Astrocyte (in vitro differentiated cells and primary cell): Measurements from ENCODE around the gene SLC43A2. TPM values are rescaled to one million over a fixed set of nuclear protein-coding genes. Genes with fewer than 3 reads are reported as not detected.
A peak's percentile ranks its signal among the peaks of the same experiment; 100 is the strongest.

Experiments
- DNase-seq: peaks from one replicate; pipeline ENCODE4 v3.0.0-alpha.2; 2010; ENCODE audit warnings: low read depth
- FAIRE-seq: peaks from 2 replicates; lab custom pipeline; 2011; peaks lifted over from hg19 to GRCh38; lab: Jason Lieb, UNC
- H2AFZ ChIP-seq: 2 replicates; pipeline ENCODE4 v1.6.0; 2012; ENCODE audit warnings: low read depth, low read length, inconsistent platforms
- H3K27ac ChIP-seq: 2 replicates; pipeline ENCODE4 v1.5.1; 2011; ENCODE audit warnings: low read depth, low read length, inconsistent platforms
- H3K27me3 ChIP-seq: 2 replicates; pipeline ENCODE4 v1.6.0; 2011; ENCODE audit warnings: low read length, inconsistent platforms; ENCODE audit not compliant: insufficient read depth
- H3K36me3 ChIP-seq: 2 replicates; pipeline ENCODE4 v1.5.1; 2011; ENCODE audit warnings: low read length, inconsistent platforms; ENCODE audit not compliant: insufficient read depth
- H3K4me1 ChIP-seq: 2 replicates; pipeline ENCODE4 v1.5.1; 2011; ENCODE audit warnings: low read length, inconsistent platforms; ENCODE audit not compliant: insufficient read depth
- H3K4me2 ChIP-seq: 2 replicates; pipeline ENCODE4 v1.6.0; 2012; ENCODE audit warnings: low read length, inconsistent platforms
- H3K4me3 ChIP-seq: 2 replicates; pipeline ENCODE4 v1.5.1; 2011; ENCODE audit warnings: low read depth, mild to moderate bottlenecking, low read length, inconsistent platforms; ENCODE audit not compliant: insufficient read depth
- H3K79me2 ChIP-seq: 2 replicates; pipeline ENCODE4 v1.6.0; 2012; ENCODE audit warnings: mild to moderate bottlenecking, low read length, inconsistent platforms; ENCODE audit not compliant: insufficient read depth
- H3K9ac ChIP-seq: 2 replicates; pipeline ENCODE4 v1.6.0; 2012; ENCODE audit warnings: mild to moderate bottlenecking, low read length, inconsistent platforms
- H3K9me3 ChIP-seq: 2 replicates; pipeline ENCODE4 v1.5.1; 2012; ENCODE audit warnings: low read depth, mild to moderate bottlenecking, low read length, inconsistent platforms; ENCODE audit not compliant: insufficient read depth
- H4K20me1 ChIP-seq: 2 replicates; pipeline ENCODE4 v1.6.0; 2012; ENCODE audit warnings: low read length, inconsistent platforms; ENCODE audit not compliant: insufficient read depth
- H3K27ac Mint-ChIP-seq: one replicate; pipeline ENCODE4 v1.8.0; 2021; ENCODE audit warnings: mild to moderate bottlenecking, mixed read lengths; ENCODE audit not compliant: unreplicated experiment
- H3K27me3 Mint-ChIP-seq: one replicate; pipeline ENCODE4 v1.8.0; 2021; ENCODE audit warnings: low read depth, mixed read lengths; ENCODE audit not compliant: unreplicated experiment
- H3K36me3 Mint-ChIP-seq: one replicate; pipeline ENCODE4 v1.8.0; 2021; ENCODE audit warnings: low read depth, mixed read lengths; ENCODE audit not compliant: unreplicated experiment
- H3K4me1 Mint-ChIP-seq: one replicate; pipeline ENCODE4 v1.8.0; 2021; ENCODE audit warnings: low read depth, mixed read lengths; ENCODE audit not compliant: unreplicated experiment
- H3K4me3 Mint-ChIP-seq: one replicate; pipeline ENCODE4 v1.8.0; 2021; ENCODE audit warnings: mild to moderate bottlenecking, moderate library complexity, mixed read lengths; ENCODE audit not compliant: unreplicated experiment
- H3K9me3 Mint-ChIP-seq: one replicate; pipeline ENCODE4 v1.8.0; 2021; ENCODE audit warnings: mild to moderate bottlenecking, mixed read lengths; ENCODE audit not compliant: unreplicated experiment
- CTCF ChIP-seq: IDR thresholded peaks from 2 replicates; pipeline ENCODE4 v1.5.1; 2011; ENCODE audit warnings: low read depth, mild to moderate bottlenecking, inconsistent platforms, low read length, moderate library complexity; ENCODE audit not compliant: insufficient read depth
- EZH2 ChIP-seq: IDR thresholded peaks from 2 replicates; pipeline ENCODE4 v1.6.1; 2012; ENCODE audit warnings: mild to moderate bottlenecking, low read length, inconsistent platforms; ENCODE audit not compliant: insufficient read depth
- total RNA-seq: library from RNA; stranded (reverse); gene quantifications from 2 replicates; pipeline ENCODE4 v1.2.1, GENCODE V29; 2021

The SLC43A2 gene
- total RNA-seq, 1 donor from 2014 or later = 17.9 TPM

- peaks cover 8% of the 10 kb centered on the region for H3K4me1 Mint-ChIP-seq
- TF ChIP-seq EZH2 = no peak
- peak within 1 kb of the TSS; percentile 56 for H3K4me3 ChIP-seq
- H3K27me3 ChIP-seq = no peaks in the 10 kb centered on the region
- H3K36me3 Mint-ChIP-seq = peaks cover 13% of the 10 kb centered on the region
- peak within 1 kb of the TSS; percentile 93 for H3K4me2 ChIP-seq
- no peaks in the 10 kb centered on the region for H3K79me2 ChIP-seq
- peak within 1 kb of the TSS; percentile 66 for H3K4me3 Mint-ChIP-seq
- FAIRE-seq (no peak), DNase-seq (no peak)
- H3K27ac Mint-ChIP-seq = peak within 1 kb of the TSS; percentile 26
- peaks cover 42% of the 10 kb centered on the region for H3K36me3 ChIP-seq
- H3K9me3 ChIP-seq = no peaks in the 10 kb centered on the region
- H3K9me3 Mint-ChIP-seq = no peaks in the 10 kb centered on the region
- peaks cover 17% of the 10 kb centered on the region for H3K4me1 ChIP-seq
- H4K20me1 ChIP-seq = peaks cover 41% of the 10 kb centered on the region
- no peaks in the 10 kb centered on the region for H3K27me3 Mint-ChIP-seq
- peak within 1 kb of the TSS; percentile 60 for H3K27ac ChIP-seq
- peak within 1 kb of the TSS; percentile 61 for H3K9ac ChIP-seq
- H2AFZ ChIP-seq = peak within 1 kb of the TSS; percentile 82
Observed at GRCh38 chr17:1649844-1650501, 21.3 kb upstream of the SLC43A2 start, which contains the start of gene RILP. Gene RILP (minus strand): TSS chr17:1649866. CDS start chr17:1649804, 62 bp downstream.

DNA sequence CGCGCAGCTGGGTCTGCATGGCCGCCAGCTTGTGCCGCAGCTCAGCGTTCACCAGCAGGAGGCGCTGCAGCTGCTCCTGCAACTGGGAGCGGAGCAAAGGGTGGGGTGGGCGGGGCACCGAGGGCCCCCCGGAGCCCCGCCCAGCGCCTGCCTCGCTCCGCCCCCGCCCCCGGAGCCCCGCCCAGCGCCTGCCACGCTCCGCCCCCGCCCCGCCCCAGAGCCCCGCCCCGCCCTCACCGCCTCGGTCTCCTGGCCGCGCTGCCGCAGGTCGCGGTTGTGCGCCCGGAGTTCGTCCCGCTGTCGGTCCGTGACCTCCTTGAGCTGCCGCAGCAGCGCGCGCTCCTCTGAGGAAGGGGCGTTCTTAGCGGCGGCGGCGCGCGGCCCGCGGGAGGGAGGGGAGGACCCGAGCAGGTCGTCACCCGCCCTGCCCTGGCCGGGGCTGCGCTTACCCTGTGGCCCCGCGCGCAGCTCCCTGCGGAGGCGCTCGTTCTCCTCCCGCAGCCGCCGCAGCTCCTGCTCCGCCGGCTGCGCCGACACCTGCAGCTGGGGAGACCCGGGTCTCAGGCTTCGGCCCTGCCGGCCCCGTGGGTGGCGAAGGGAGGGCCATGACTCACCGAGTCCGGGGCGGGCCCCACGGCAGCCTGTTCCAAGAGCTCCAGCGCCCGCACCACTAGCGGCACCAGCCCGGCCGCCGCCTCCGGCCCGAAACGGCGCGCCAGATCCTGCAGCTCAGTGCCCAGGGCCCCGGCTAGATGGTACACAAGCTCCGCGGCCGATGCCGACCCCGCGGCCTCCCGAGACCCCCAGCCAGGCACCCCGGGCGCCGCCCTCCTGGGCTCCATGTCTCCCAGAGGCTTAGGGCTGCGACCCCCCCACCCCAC is 20.6 kb upstream of the SLC43A2 start:
- H3K9me3 ChIP-seq = no peaks in the 10 kb centered on the region
- H3K9ac ChIP-seq = peak overlapping the region; percentile 61
- Mint-ChIP-seq H3K27me3 (no peaks in the 10 kb centered on the region), H3K36me3 (peaks cover 13% of the 10 kb centered on the region), H3K4me3 (no peak overlapping the region), H3K27ac (no peak overlapping the region), H3K9me3 (no peaks in the 10 kb centered on the region), H3K4me1 (peaks cover 12% of the 10 kb centered on the region)
- FAIRE-seq = no peak
- peaks cover 36% of the 10 kb centered on the region for H4K20me1 ChIP-seq
- peak overlapping the region; percentile 60 for H3K27ac ChIP-seq
- peak overlapping the region; percentile 93 for H3K4me2 ChIP-seq
- H3K79me2 ChIP-seq = no peaks in the 10 kb centered on the region
- H3K4me3 ChIP-seq = peak overlapping the region; percentile 56
- peaks cover 24% of the 10 kb centered on the region for H3K4me1 ChIP-seq
- no peak for TF ChIP-seq CTCF
- no peak for TF ChIP-seq EZH2
- H2AFZ ChIP-seq = peak overlapping the region; percentile 81
- H3K27me3 ChIP-seq = no peaks in the 10 kb centered on the region
- peak; percentile 76 for DNase-seq
- H3K36me3 ChIP-seq = peaks cover 36% of the 10 kb centered on the region

DNA sequence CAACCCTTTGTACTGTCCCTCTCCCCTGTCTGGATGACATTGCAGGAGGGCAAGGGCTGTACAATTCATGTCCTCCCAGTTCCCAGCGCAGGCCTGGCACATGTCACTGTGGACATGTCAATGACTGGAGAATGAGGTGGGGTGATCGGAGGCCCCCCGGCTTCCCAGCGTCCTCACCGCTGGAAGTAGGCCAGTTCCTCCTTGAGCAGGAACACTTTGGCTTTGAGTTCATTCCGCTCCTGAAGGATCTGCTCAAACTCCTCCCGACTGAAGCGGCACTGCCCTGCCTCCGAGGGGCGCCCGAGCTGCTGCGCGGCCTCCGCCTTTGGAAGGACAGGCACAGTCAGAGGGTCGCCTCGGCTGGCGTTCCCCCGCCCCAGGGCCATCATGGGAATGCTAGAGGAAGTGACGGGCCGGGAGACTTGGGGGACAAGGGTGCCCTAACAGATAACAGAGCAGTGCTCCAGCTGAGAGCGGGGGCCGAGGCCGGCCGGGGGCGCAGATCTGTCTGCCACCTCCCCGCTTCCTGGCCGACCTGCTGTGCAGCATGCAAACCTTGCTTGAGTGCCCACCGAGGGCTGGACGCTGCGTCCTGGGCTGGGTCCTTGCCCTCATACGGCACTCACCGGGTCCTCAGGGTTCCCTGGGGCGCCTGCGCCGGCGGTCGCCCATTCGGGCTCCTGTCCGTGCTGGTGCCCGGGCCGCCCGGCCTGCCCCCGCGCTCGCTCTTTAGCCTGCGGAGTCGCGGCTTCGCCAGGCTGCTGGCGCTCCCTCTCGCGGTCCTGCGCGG is 19.7 kb upstream of the SLC43A2 start:
- Mint-ChIP-seq H3K4me1 (peaks cover 15% of the 10 kb centered on the region), H3K27ac (no peak overlapping the region), H3K36me3 (peaks cover 8% of the 10 kb centered on the region), H3K27me3 (no peaks in the 10 kb centered on the region), H3K4me3 (peak overlapping the region; percentile 45), H3K9me3 (no peaks in the 10 kb centered on the region)
- Histone ChIP-seq H3K9me3 (no peaks in the 10 kb centered on the region), H3K27ac (no peak overlapping the region), H3K79me2 (no peaks in the 10 kb centered on the region), H3K4me1 (peaks cover 33% of the 10 kb centered on the region), H3K27me3 (no peaks in the 10 kb centered on the region), H2AFZ (peak overlapping the region; percentile 82), H3K4me3 (peak overlapping the region; percentile 53), H3K9ac (peak overlapping the region; percentile 45), H3K4me2 (peak overlapping the region; percentile 91), H3K36me3 (peaks cover 28% of the 10 kb centered on the region), H4K20me1 (peaks cover 28% of the 10 kb centered on the region)
- TF ChIP-seq CTCF = peak; percentile 36
- TF ChIP-seq EZH2 = no peak
- FAIRE-seq (no peak), DNase-seq (no peak)
